H9 (cell line): ENCODE results near the gene HDLBP. TPM values are rescaled to one million over a fixed set of nuclear protein-coding genes. Genes with fewer than 3 reads are reported as not detected.

Experiments
- DNase-seq: peaks from one replicate; pipeline ENCODE4 v3.0.0-alpha.2; 2017
- H2AFZ ChIP-seq: one replicate; pipeline ENCODE4 v1.6.1; 2013; ENCODE audit warnings: mild to moderate bottlenecking, low read length, control low read depth, moderate library complexity
- H2AK5ac ChIP-seq: 2 replicates; pipeline ENCODE4 v1.6.1; 2013; ENCODE audit warnings: low read length, control low read depth, mixed read lengths; ENCODE audit not compliant: insufficient read length
- H2BK120ac ChIP-seq: one replicate; pipeline ENCODE4 v1.6.1; 2013; ENCODE audit warnings: low read depth, mild to moderate bottlenecking, low read length, control low read depth, inconsistent platforms; ENCODE audit not compliant: poor library complexity, severe bottlenecking
- H2BK12ac ChIP-seq: 2 replicates; pipeline ENCODE4 v1.6.1; 2013; ENCODE audit warnings: low read length, control low read depth, mixed read lengths, low read depth; ENCODE audit not compliant: insufficient read length
- H2BK15ac ChIP-seq: 2 replicates; pipeline ENCODE4 v1.6.1; 2013; ENCODE audit warnings: low read depth, low read length, control low read depth
- H2BK20ac ChIP-seq: one replicate; pipeline ENCODE4 v1.6.1; 2013; ENCODE audit warnings: low read depth, mild to moderate bottlenecking, low read length, control low read depth, inconsistent platforms; ENCODE audit not compliant: poor library complexity, severe bottlenecking
- H2BK5ac ChIP-seq: 2 replicates; pipeline ENCODE4 v1.6.1; 2013; ENCODE audit warnings: low read length, control low read depth, mixed read lengths; ENCODE audit not compliant: insufficient read length
- H3K14ac ChIP-seq: 2 replicates; pipeline ENCODE4 v1.6.1; 2013; ENCODE audit warnings: low read length, control low read depth; ENCODE audit not compliant: insufficient read depth
- H3K18ac ChIP-seq: 2 replicates; pipeline ENCODE4 v1.6.1; 2013; ENCODE audit warnings: low read depth, mild to moderate bottlenecking, mixed read lengths, low read length, control low read depth; ENCODE audit not compliant: insufficient read length
- H3K23ac ChIP-seq: 2 replicates; pipeline ENCODE4 v1.6.1; 2013; ENCODE audit warnings: low read length, control low read depth, mixed read lengths, low read depth; ENCODE audit not compliant: insufficient read length
- H3K23me2 ChIP-seq: 2 replicates; pipeline ENCODE4 v1.6.1; 2013; ENCODE audit warnings: low read depth, mild to moderate bottlenecking, mixed read lengths, low read length, control low read depth; ENCODE audit not compliant: insufficient read length, poor library complexity, severe bottlenecking
- H3K27ac ChIP-seq: 2 replicates; pipeline ENCODE4 v1.5.1; 2013; ENCODE audit warnings: low read length, control low read depth, mixed read lengths, low read depth; ENCODE audit not compliant: insufficient read length
- H3K27me3 ChIP-seq: 2 replicates; pipeline ENCODE4 v1.6.1; 2013; ENCODE audit warnings: low read length, control low read depth, inconsistent platforms; ENCODE audit not compliant: insufficient read depth
- H3K4ac ChIP-seq: 2 replicates; pipeline ENCODE4 v1.6.1; 2013; ENCODE audit warnings: low read depth, mild to moderate bottlenecking, control low read depth, inconsistent platforms, low read length, moderate library complexity
- H3K4me1 ChIP-seq: 2 replicates; pipeline ENCODE4 v1.6.1; 2013; ENCODE audit warnings: low read length, control low read depth, inconsistent platforms; ENCODE audit not compliant: insufficient read depth
- H3K4me2 ChIP-seq: 2 replicates; pipeline ENCODE4 v1.6.1; 2013; ENCODE audit warnings: low read length, control low read depth, mixed read lengths; ENCODE audit not compliant: insufficient read length, insufficient read depth
- H3K56ac ChIP-seq: 2 replicates; pipeline ENCODE4 v1.6.1; 2013; ENCODE audit warnings: low read depth, mild to moderate bottlenecking, mixed read lengths, low read length, control low read depth; ENCODE audit not compliant: insufficient read length
- H3K79me1 ChIP-seq: 2 replicates; pipeline ENCODE4 v1.6.1; 2013; ENCODE audit warnings: low read depth, mild to moderate bottlenecking, moderate library complexity, low read length, control low read depth, inconsistent platforms; ENCODE audit not compliant: insufficient read depth, poor library complexity, severe bottlenecking
- H3K79me2 ChIP-seq: 2 replicates; pipeline ENCODE4 v1.6.1; 2013; ENCODE audit warnings: low read length, control low read depth, inconsistent platforms; ENCODE audit not compliant: insufficient read depth
- H3K9ac ChIP-seq: 2 replicates; pipeline ENCODE4 v1.6.1; 2013; ENCODE audit warnings: low read length, control low read depth, mixed read lengths; ENCODE audit not compliant: insufficient read length; ENCODE audit errors: extremely low read depth
- H3K9me3 ChIP-seq: one replicate; pipeline ENCODE4 v1.6.1; 2013; ENCODE audit warnings: low read depth, low read length, inconsistent platforms; ENCODE audit not compliant: control insufficient read depth
- H3T11ph ChIP-seq: one replicate; pipeline ENCODE4 v1.6.1; 2013; ENCODE audit warnings: mild to moderate bottlenecking, low read length, control low read depth, inconsistent platforms
- H4K20me1 ChIP-seq: one replicate; pipeline ENCODE4 v1.6.1; 2013; ENCODE audit not compliant: control insufficient read depth, insufficient read length, insufficient read depth
- H4K5ac ChIP-seq: 2 replicates; pipeline ENCODE4 v1.6.1; 2013; ENCODE audit warnings: low read depth, mild to moderate bottlenecking, mixed read lengths, low read length, control low read depth; ENCODE audit not compliant: insufficient read length
- H4K8ac ChIP-seq: replicated peaks from 2 replicates; pipeline ENCODE4 v1.6.1; 2013; ENCODE audit warnings: low read length, control low read depth, mixed read lengths, low read depth; ENCODE audit not compliant: insufficient read length
- H4K91ac ChIP-seq: 2 replicates; pipeline ENCODE4 v1.6.1; 2013; ENCODE audit warnings: low read depth, mild to moderate bottlenecking, moderate library complexity, mixed read lengths, low read length, control low read depth; ENCODE audit not compliant: insufficient read length
- H3K27ac Mint-ChIP-seq, 3 experiments: 2 replicates in 2 of 3; 3 replicates in 1 of 3; pipeline ENCODE4 v1.8.0; 2020 to 2021; ENCODE audit warnings: mixed read lengths in 3 of 3, mild to moderate bottlenecking in 1 of 3, moderate library complexity in 1 of 3
- H3K27me3 Mint-ChIP-seq: 2 replicates; pipeline ENCODE4 v1.8.0; 2021; ENCODE audit warnings: low read depth, mild to moderate bottlenecking, moderate library complexity, mixed read lengths
- H3K36me3 Mint-ChIP-seq, 3 experiments: 2 replicates in 2 of 3; 3 replicates in 1 of 3; pipeline ENCODE4 v1.8.0; 2020 to 2021; ENCODE audit warnings: low read depth in 3 of 3, mixed read lengths in 3 of 3; ENCODE audit not compliant: insufficient read depth in 1 of 3
- H3K4me1 Mint-ChIP-seq, 2 experiments: 2 replicates each; pipeline ENCODE4 v1.8.0; 2020; ENCODE audit warnings: mixed read lengths in 2 of 2
- H3K4me3 Mint-ChIP-seq, 2 experiments: 2 replicates in 1 of 2; 3 replicates in 1 of 2; pipeline ENCODE4 v1.8.0; 2020 to 2021; ENCODE audit warnings: mild to moderate bottlenecking in 2 of 2, mixed read lengths in 2 of 2, moderate library complexity in 1 of 2
- H3K9me3 Mint-ChIP-seq, 2 experiments: 2 replicates in 1 of 2; 3 replicates in 1 of 2; pipeline ENCODE4 v1.8.0; 2020; ENCODE audit warnings: mild to moderate bottlenecking in 2 of 2, mixed read lengths in 2 of 2, moderate library complexity in 1 of 2
- CTCF ChIP-seq: fragments of 200-600 bp; sonication (generic); conservative IDR thresholded peaks from 3 replicates; pipeline ENCODE4 v1.8.0; 2021; ENCODE audit warnings: antibody characterized with exemption, mild to moderate bottlenecking
- WGBS: extraction: QIAGEN DNeasy Blood & Tissue Kit; methylation state at CpG from one replicate; pipeline ENCODE4 v1.1.7; 2013; ENCODE audit warnings: missing lambda C conversion rate, low lambda C conversion rate, mixed read lengths; ENCODE audit not compliant: insufficient read length; ENCODE audit errors: extremely low coverage; 5-methylcytosine and 5-hydroxymethylcytosine counted together
- total RNA-seq: library from RNA; stranded (reverse); gene quantifications from 2 replicates; pipeline ENCODE4 v1.2.1, GENCODE V29; 2021

Gene HDLBP
- total RNA-seq, 1 experiment from 2014 or later, result 364 TPM

DNA sequence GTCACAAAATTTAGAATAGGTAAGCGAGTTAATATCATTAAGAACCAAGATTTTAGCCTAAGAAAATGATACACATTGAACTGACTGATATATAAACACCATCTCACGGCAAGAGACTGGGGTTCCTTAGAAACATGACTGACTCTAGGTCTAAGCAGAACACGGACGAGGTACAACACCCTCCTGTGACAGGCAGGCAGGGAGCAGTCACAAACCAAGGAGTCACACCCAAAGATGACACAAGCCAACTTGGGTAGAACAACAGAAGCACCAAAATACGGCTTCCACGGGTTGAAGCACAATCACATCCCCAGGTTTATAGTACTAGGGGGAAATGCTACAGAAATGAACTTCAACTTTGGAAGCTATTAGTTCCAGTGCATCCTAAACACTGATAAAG is 24.3 kb downstream of the HDLBP start:
- no peak for TF ChIP-seq CTCF
- Mint-ChIP-seq H3K9me3 (no peaks in the 10 kb centered on the region), H3K36me3 (peaks cover 0 to 3% (median 0%) of the 10 kb centered on the region in 3 experiments; a peak in 2 of 7 replicates), H3K4me1 (peaks cover 5 to 8% of the 10 kb centered on the region in 2 experiments), H3K27me3 (no peaks in the 10 kb centered on the region), H3K27ac (peak overlapping the region in 1 of 3 experiments; percentile 85; a peak in 1 of 7 replicates), H3K4me3 (no peak overlapping the region)
- Histone ChIP-seq H3T11ph (no peak overlapping the region), H3K9me3 (no peaks in the 10 kb centered on the region), H2BK15ac (no peak overlapping the region), H4K20me1 (no peaks in the 10 kb centered on the region), H3K4me1 (no peaks in the 10 kb centered on the region; the same call in 1 of the 2 replicates), H2BK5ac (no peak overlapping the region), H3K23ac (no peak overlapping the region), H2AFZ (no peak overlapping the region), H4K5ac (no peak overlapping the region), H3K79me1 (peaks cover 3% of the 10 kb centered on the region), H2AK5ac (no peak overlapping the region), H3K9ac (no peak overlapping the region), H2BK120ac (no peak overlapping the region), H3K23me2 (no peaks in the 10 kb centered on the region), H4K91ac (no peak overlapping the region), H3K4ac (no peak overlapping the region), H3K18ac (no peak overlapping the region), H3K27me3 (no peaks in the 10 kb centered on the region), H3K56ac (no peak overlapping the region), H3K79me2 (peaks cover 24% of the 10 kb centered on the region; the same call in 1 of the 2 replicates), H2BK12ac (no peak overlapping the region), H3K14ac (no peak overlapping the region), H3K4me2 (no peak overlapping the region), H4K8ac (no peak overlapping the region), H2BK20ac (no peak overlapping the region), H3K27ac (no peak overlapping the region)
- no peak for DNase-seq
- WGBS, result no CpG with 5 or more reads among the region's 6 CpGs
